Bone marrow (tissue), 2 donors: Measurements from ENCODE around the gene GDI2.
"Not testable (repeated sequence)": the region's sequence is repeated elsewhere in the genome, so short reads cannot be mapped to it uniquely, and the experiment has no call there.

Experiments
- DNase-seq, 2 donors: peaks; one replicate each; lab custom pipeline; 2025; lab: John Stamatoyannopoulos, UW

Gene GDI2

DNA sequence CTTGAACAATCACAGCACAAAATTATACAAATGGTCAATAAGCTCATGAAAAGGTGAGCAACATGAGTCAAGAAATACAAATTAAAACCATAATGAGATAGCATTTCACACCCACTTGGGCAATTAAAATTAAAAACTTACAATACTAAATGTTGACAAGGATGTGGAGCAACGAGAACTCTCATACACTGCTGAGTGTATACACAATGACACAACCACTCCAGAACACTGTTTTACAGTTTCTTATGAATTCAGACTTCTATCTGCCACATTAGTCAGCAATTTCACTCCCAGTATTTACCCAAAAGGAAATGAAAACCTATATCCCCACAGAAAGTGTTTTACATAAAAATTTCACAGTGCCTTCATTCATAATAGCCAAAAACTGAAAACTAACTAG lies 31.1 kb downstream of the GDI2 start:
- no peak for DNase-seq

DNA sequence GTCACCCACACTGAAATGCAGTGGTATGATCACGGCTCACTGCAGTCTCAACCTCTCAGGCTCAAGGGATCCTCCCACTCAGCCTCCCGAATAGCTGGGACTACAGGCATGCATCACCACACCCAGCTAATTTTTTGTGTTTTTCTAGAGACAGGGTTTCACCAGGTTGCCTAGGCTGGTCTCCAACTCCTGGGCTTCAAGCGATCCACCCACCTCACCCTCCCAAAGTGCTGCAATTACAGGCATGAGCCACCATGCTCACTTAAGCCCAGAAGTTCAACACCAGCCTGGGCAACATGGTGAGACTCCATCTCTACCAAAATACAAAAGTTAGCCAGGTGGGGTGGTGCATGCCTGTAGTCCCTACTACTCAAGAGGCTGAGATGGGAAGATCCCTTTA lies 33.5 kb downstream of the GDI2 start:
- no peak for DNase-seq

DNA sequence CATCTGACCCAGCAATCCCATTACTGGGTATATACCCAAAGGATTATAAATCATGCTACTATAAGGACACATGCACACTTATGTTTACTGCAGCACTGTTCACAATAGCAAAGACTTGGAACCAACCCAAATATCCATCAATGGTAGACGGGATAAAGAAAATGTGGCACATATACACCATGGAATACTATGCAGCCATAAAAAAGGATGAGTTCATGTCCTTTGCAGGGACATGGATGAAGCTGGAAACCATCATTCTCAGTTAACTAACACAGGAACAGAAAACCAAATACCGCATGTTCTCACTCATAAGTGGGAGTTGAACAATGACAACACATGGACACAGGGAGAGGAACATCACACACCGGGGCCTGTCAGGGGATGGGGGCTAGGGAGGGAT lies 35.5 kb downstream of the GDI2 start:
- DNase-seq = not testable (repeated sequence)

DNA sequence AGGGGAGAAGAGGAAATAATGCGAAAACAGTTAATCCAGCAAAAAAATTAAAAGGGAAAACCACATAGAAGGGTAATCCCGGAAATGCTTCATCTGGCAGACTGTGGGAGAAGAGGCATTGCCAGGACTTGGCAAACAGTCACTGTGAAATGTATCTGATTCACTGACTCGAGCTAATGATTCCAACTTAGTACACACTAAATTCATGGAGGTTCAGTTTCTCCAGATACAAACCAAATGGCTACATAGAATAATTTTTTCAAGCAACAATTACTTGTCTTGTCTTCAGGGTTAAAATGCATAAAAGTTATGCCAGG lies 36.4 kb downstream of the GDI2 start:
- DNase-seq = no peak

DNA sequence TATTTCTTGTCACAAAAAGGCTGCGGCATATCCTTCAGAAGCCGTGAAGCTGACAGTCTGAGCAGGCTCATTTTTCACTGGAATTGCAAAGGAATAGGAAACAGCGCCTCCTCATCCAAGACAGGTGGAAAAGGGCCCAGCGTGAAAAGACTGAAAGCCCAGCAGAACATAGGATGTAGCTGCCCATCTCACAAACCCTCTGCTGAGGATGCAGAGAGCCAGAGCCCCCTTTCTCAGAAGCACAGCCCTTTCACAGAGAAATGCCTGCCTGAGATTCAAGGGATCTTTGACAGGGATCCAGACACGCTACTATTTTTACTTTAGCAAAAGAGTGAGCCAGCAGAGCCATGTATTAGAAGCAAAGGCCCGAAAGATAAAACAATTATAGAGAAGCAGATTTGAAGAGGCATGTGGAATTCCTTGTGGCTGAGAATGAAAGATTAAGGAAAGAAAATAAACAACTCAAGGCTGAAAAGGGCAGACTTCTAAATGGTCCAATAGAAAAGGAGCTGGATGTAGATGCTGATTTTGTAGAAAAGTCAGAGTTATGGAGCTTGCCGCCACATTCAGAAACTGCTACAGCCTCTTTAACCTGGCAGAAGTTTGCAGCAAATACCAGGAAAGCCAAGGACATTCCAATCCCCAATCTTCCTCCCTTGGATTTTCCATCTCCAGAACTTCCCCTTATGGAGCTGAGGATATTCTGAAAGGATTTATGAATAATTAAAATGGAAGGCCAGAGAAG lies 36.9 kb downstream of the GDI2 start:
- no peak for DNase-seq

DNA sequence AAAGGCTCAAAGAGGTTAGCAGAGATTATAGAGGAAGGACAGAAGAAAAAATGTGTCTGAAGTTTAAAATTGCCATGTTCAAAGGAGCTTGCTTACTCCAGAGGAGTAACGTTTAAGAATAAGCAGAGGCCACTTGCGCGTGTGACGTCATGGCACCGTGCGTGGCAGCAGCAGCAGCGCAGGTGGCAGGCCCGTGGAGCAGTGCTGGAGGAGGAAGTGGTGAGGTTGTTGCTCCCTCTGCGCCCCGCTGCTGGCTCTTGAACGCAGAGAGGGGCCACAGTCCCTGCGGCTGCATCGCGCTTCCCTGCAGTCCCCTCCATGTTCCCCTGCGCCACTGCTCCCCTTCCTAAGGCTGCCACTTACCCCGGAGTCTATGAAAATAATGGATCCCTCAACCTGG lies 37.5 kb downstream of the GDI2 start:
- DNase-seq = no peak

DNA sequence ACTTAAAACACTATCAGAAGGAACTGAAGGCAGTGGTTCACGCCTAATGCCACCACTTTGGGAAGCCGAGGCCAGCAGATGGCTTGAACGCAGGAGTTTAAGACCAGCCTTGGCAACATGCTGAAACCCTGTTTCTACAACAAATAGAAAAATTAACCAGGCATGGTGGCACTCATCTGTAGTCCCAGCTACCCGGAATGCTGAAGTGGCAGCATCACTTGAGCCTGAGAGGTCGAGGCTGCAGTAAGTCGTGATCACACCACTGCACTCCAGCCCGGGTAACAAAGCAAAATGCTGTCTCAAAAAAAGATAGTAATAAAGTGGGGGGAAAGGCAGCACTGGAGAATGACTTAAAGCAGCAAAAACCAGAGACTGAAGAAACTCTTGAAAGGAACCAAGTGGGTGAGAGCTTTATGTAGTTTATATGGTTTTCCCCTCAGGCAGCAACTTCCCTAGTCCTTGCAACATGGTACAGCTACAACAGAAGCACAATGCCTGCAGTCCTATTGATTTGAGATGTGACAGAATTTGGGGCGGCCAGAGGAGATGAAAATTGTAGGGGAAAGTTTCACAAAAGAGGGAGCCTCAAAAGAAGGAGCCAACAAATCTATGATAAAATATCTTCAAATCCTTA lies 38.1 kb downstream of the GDI2 start:
- DNase-seq = no peak

DNA sequence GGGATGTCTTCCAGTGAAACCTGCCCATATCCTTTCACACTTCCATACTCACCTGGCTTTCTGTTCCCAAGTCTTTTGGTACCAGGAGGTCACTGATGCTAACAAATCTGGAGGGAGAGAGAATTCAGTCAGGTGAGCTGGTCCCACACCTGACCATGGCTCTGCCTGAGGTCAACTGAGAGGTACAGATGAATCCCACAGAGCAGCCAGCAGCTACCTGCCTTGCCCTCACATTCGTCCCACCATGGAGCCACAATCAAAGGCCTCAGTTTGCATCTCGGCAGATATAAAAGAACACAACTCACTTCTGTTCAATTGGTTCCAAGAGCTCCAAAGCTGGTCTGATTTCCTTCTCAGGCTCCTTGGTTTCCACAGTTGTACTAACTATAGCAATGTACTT lies 47.0 kb downstream of the GDI2 start:
- no peak for DNase-seq

DNA sequence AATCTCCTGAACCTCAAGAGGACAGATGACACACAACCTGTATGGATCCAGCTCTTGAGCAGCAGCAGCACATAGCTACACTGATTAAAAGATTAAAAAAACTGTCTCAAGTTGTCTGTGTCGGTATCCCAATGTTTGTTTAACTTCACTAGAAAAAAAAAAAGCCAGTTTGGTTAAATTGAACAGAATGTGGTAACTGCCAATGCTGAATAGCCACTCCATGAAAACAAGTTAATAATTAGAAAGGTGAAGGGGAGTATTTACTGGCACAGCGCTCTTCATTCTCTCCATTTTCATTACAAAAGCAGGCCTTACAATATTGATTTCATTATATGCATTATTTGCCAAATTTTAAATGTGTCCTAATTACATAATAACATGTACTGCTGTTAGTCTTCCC lies 47.6 kb downstream of the GDI2 start:
- DNase-seq = no peak

DNA sequence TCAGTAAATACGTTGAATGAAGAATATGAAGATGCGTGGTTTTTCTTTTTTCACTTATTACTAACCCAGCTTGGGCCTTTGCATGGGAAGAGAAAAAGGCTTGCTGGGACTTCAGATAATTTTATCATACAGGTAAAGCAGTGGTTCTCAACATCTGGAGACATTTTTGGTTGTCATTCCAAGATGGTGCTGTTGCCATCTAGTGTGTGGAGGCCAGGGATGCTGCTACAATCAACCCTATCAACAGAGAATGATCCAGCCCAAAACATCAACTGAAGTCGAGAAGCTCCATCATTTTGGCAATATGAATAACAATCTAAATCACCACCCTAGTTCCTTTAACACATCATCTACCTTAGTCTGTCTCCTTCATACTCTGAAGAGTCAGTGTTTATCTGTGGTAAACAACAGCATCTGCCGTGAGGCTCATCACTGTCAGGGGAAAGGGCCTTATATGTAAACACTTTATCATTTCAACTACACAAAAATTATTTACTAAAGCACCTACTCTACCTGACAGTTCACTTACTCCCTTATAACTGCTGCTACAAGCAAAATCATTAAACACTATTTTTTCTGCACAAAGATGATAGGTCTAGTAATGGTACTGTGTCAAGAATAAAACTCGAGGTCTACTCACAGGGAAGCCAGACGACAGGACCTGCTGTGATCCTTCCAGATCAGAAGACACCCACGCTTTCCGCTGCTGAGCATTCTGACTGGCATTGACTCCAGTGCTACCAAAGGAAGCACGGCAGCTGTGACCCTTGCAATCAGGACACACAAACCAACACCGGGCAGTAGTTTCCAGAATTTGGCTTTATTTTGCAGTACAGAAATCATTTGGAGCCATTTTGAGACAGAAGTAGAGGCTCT lies 48.6 kb downstream of the GDI2 start:
- DNase-seq = no peak

DNA sequence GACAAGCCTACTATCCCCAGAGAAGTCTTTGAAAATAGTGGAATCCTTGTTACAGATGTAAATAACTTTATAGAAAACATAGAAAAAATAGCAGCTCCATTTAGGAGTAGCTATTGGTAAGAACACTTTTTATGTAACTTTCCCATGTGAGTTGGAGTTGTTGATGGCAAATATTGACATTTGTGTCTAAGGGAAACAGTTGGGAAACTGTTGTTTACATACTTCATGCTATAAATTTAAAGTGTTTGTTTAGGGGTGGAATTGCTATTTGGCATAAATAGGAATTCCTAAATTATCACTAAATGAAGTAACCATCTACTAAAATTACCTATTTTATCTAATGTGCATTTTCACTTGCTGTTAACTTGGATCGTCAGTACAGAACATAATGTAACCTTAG lies 50.7 kb downstream of the GDI2 start:
- DNase-seq = no peak

DNA sequence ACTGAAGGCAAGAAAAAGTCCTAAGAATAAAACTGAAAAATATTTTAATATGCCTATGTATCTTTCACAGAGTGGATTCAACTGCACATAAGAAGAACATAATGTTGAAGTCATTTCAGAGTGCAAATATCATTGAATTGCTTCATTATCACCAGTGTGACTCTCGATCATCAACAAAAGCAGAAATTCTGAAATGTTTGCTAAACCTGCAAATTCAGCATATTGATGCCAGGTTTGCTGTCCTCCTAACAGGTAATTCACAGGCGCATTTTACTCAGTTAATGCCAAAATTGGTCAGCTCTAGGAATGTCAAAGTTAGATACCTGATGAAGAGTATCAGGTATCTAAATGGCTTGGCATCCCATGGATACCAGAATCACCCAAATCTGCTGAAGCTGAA lies 52.0 kb downstream of the GDI2 start:
- no peak for DNase-seq

DNA sequence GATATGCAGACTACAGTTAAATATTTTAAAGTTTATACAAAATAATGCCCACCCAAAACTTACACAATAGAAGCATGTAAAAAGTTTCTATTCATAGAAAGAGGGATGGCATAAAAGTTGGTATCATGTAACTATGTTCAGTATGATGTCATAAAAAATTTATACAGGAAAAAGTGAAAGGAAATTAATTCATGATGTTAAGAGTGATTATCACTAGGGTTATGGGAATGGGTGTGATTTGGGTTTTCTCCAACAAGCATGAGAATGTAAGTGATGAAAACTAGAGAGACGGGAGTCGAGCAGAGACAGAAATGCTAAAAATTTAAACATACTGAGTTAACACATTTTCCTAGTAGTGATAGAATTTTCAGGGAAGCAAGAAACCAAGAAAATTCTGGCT lies 52.7 kb downstream of the GDI2 start:
- DNase-seq = no peak

DNA sequence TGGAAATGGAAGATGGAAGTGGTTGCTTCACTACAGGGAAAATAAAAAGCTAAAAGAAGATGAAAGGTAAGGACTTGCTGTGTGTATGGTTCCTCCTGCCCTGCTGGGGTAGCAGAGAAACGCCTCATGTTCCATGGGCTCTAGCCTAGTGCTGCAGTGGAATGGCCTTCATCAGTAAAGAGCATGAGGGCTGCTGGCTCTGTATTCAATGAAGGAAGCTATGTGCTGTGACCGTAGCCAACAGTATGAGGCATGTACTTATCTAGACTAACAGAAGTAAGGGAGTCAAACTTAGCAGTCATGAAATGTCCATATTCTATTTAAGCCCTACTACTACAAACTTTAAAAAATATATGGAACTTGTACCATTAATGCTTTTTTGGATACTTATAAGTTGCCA lies 54.3 kb downstream of the GDI2 start:
- no peak for DNase-seq

DNA sequence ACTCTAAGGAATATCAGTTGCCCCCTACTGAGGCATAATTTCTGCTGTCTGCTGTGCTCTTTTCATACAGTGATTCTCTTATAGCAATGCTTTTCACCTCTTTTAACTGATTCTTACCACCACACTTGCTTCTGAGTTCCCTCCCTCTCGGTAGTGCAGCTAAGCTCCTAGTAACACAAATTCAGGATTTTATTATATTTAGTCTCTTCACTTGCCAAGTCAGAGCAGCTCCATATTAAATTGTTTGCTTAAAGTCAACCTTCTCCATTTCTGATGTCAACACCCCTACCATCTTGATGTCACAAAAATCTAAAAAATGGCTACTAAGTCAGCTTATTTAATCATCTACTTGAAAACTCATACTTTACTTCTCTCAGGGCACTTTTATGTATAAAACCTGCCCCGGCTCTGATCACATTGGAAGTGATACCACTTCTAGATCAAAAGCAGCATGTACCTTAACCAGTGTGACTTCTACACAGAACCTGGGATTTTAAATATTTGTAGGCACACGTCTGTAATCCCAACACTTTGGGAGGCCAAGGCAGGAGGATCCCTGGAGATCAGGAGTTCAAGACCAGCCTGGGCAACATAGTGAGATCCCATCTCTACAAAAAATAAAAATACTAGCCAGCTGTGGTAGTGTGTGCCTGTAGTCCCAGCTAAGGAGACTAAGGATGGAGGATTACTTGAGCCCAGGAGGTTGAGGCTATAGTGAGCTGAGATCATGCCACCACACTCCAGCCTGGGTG lies 55.3 kb downstream of the GDI2 start:
- DNase-seq = no peak

DNA sequence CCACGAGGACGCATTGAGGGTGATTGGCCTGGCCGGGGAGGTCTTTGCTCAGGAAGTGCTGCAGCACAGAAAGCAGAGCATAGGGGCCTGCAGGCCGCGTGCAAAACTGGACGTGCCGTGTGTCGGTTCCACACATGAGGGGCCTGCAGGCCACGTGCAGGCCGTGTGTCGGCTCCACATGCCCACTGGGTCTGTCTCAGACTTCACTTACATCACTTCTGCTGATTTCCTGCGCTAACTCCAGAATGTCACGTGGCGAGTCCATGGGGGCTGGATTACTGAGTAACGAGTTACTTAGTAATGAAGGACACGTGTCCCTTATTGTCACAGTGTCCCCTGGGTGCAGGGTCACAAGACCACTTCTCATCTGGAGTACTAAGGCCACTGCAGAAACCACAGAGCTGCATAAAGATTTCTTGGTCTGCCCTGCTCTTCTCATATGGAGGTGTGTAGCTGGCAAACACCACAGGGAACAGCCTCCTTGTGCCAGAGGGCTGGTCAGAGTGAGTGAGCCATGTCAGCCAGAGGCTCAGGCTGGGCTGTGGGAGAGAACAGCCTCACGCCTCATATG lies 60.8 kb downstream of the GDI2 start:
- no peak for DNase-seq

DNA sequence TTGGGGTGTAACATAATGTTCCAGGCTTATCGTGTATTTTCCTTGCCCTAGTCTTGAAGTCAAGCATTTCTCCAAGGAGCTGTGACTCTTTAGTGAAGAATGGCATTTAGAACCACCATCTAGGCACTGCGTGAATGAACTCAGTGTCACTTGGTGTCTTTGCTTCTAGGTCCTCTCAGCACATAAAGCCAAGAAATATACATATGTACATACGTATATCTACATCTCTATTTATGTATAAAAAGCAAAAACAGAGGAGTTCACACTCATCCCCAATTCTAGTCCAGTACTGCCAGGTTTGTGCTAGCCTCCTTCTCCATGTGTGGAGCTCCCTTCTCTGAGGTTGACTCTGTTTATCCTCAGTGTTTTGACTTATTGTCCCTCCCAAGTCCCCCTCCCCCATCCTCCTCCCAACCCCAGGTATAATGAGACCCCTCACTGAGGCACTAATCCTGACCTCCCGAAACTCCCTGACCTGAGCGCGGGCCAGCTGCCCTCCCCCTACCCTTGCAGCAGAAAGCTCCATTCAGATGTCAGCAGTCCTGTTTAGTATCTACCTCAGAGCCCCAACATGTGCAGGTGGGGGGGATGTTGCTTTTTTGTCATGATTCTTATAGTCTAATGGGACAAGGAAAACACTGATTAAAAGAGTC lies 61.5 kb downstream of the GDI2 start:
- no peak for DNase-seq

DNA sequence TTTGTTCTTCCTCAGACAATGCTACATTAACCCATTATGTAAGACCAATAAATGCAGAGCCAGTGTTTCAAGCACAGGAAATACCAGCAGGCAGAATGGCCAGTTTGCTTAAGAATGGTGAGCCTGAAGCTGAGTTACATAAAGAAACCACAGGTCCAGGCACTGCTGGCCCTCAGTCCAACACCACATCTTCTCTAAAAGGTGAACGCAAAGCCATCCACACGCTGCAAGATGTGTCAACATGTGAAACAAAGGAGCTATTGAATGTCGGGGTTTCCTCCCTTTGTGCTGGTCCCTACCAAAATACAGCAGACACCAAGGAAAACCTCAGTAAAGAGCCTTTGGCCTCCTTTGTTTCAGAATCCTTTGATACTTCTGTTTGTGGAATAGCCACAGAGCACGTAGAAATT lies 64.8 kb downstream of the GDI2 start:
- DNase-seq = no peak

DNA sequence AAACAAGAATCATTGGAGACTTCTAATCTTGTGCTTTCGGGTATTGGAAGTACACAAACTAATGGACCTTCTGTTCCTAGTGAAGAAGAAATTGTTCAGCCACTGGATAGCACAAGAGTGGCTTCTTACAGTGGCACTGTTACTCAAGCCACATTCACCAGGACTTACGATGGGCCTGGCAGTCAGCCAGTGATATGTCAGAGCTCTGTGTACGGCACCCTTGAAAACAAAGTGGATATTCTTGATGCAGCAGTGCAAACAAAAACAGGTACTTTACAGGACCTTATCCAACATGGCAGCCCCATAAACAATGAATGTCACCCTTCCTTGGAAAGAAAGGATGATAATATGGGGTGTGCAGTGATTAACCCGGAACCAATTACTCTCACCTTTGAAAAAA lies 67.0 kb downstream of the GDI2 start:
- no peak for DNase-seq

DNA sequence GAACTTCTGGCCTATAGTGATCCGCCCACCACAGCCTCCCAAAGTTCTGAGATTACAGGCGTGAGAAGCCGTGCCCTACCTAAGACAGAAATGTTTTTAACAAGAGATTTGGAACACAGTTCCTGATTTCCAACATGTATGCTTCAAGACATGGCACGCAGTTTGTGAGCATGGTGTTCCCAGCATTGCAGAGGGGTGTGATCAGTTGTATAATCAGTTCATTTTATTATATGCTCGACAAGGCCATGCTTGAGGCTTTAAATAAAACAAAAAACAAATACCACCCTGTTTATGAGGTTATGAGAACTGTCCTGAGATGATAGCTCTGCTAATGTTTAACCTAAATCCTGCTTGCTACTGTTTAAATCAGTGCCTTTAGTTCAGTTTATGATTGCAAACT lies 68.4 kb downstream of the GDI2 start:
- DNase-seq = no peak

DNA sequence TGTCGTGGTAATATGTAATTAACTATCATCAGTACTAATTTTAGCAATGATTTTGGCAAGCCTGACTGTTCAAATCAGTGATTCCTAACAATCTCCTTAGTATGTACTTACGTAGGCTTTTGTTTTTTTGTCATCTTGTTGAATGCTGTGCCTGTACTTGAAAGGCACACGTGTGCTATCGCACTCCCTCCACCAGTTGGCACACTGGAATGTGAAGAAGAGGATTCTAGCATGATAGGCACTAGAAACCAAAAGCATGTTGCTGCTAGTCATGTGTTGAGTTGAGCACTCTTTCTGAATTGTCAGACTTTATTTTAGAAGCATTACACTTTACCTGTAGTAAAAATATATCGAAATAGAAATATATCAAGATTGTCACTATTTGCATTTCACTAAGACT lies 69.5 kb downstream of the GDI2 start:
- no peak for DNase-seq

DNA sequence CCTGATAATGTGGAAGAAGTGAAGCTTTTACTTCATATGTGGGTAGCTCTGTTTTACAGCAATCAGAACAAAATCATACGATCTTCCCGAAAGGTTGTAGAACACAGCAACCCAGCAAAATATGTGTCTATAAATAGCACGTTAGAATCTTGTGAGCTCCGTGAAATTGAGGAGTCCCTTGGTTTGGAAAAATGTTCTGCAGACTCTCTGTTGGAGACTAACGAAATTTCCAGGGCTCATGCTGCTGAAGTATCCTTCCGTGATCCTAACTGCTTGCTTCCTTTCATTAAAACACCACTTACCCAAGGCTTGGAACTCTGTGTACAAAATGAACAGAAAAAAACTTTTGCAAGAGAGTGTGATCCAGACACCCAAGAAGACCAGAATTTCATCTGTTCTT lies 71.1 kb downstream of the GDI2 start:
- DNase-seq = no peak
